Loucy (cell line): ENCODE data around the gene HOXD4.

ENCODE experiments used
- CTCF ChIP-seq: fragments of 200-600 bp; sonication (generic); conservative IDR thresholded peaks from 2 replicates; pipeline ENCODE4 v1.5.1; 2014; ENCODE audit warnings: mild to moderate bottlenecking, antibody characterized with exemption, low read length
- EZH2phosphoT487 ChIP-seq: fragments of 200-600 bp; IDR thresholded peaks from 2 replicates; pipeline ENCODE4 v1.6.1; 2018; ENCODE audit warnings: antibody characterized with exemption, mild to moderate bottlenecking, moderate library complexity, borderline replicate concordance

DNA sequence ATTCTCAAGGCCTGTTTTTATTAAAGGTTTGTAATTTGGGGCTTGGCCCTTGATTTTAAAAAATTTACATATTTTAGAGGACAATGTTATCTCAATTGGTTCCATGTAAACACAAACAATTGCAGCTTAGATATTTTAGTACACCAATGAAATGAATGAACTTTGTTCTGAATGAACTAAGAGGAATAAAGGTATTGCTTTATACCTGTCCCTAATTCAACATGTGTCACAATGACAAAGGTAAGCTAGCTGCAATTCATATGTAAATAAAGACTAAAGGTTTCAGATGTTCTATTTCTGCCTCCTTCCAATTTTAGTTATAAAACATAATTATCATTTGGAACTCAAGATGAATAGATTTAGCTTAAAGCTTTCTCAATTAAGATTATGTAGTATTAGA is 48.6 kb downstream of the HOXD4 start:
- TF ChIP-seq CTCF (no peak), EZH2phosphoT487 (no peak)
